GM19455 (cell line): Measurements from ENCODE around the gene SLC66A1.

Source experiments
- ATAC-seq: cut with Tn5 transposase; IDR thresholded peaks from one replicate; pipeline ENCODE4 v1.9.1; 2021; ENCODE audit not compliant: unreplicated experiment

The SLC66A1 gene

GRCh38 chr1:19375631-19376400 lies 63.7 kb downstream of the SLC66A1 start:
- ATAC-seq: no peak

DNA sequence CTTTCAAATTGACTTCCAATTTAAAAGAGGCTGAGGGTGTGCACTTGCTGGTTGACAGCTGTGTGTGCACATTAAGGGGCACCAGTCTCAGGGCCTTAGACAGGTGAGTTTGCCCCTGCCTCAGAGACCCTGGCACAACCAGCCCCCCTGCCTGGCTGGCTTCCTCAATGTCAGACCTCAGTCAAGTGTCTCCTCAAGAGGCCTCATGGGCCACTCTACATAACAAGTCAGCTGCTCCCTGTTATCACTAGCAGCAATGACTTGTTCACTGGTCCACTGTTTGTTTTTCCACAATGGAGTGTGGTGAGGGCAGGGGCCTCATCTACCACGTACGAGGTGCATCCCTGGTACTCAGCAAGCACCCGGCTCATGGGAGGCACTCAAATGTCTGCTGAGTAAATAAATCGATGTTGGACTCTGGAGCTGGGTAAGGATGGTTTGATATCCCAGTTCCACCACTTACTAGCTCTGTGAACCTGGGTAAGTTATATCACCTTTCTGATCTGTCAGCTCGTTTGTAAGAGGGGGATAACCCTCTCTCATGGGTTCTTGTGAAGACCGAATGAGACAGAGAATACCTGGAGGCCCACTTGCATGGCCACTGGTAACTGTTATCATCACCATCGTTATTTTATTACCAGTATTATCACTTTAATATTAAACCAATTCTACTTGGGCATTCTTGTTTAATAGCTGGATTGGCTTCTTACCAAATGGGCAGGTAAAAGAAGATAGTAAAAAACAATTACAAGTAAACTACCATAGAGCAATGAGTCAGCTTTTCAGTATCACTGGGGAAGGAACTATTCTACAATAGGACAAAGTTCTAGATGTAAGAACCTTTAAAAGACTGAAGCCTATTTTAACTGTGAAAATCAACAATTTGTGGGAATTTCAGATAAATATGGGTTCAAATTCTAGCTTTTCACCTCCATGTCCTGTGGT lies 64.6 kb downstream of the SLC66A1 start:
- ATAC-seq: no peak

- no peak for ATAC-seq
These were observed 65.9 kb downstream of the SLC66A1 start for GRCh38 chr1:19377812-19378718.
